Measurements from ENCODE around the gene APBB3. TPM values are rescaled to one million over a fixed set of nuclear protein-coding genes. Genes with fewer than 3 reads are reported as not detected.

The APBB3 gene
- total RNA-seq, 4 donors from 2014 or later: 43.7 to 70.8 (median 48.4) TPM

GRCh38 chr5:140575309-140575708 is 10.9 kb upstream of the APBB3 start:
- peak in 1 of 2 donors; percentile 23 for TF ChIP-seq EP300 (IDR thresholded peaks at IDR 0.05)
- no peak for TF ChIP-seq POLR2A (IDR thresholded peaks at IDR 0.05)
- TF ChIP-seq CTCF (IDR thresholded peaks at IDR 0.05): peak; percentile 27 to 52 (median 33)
- Histone ChIP-seq H3K27me3 (no peaks in the 10 kb centered on the region), H3K4me3 (no peak overlapping the region), H3K4me1 (peaks cover 0 to 21% (median 3%) of the 10 kb centered on the region in 4 donors), H3K36me3 (peaks cover 0 to 2% (median 0%) of the 10 kb centered on the region in 3 donors), H3K9me3 (no peaks in the 10 kb centered on the region), H3K27ac (peak overlapping the region in 1 of 4 donors; percentile 33)
- peak; percentile 40 to 44 for DNase-seq (ENCODE audit: low spot score in 2 of 2)
- WGBS, 2 donors: 71 to 74% methylated on average over 7 to 8 of the region's 8 CpGs

- Histone ChIP-seq H3K4me1 (peaks cover 0 to 24% (median 3%) of the 10 kb centered on the region in 4 donors), H3K27me3 (no peaks in the 10 kb centered on the region), H3K27ac (peak overlapping the region in 1 of 4 donors; percentile 33), H3K4me3 (no peak overlapping the region), H3K9me3 (no peaks in the 10 kb centered on the region), H3K36me3 (peaks cover 0 to 10% (median 0%) of the 10 kb centered on the region in 3 donors)
- WGBS, 2 donors: 25 to 34% methylated on average over 3 of the region's 3 CpGs
- no peak for DNase-seq (ENCODE audit: low spot score in 2 of 2)
- peak in 1 of 2 donors; percentile 7 for TF ChIP-seq EP300 (IDR thresholded peaks at IDR 0.05)
- TF ChIP-seq POLR2A (IDR thresholded peaks at IDR 0.05): no peak
- TF ChIP-seq CTCF (IDR thresholded peaks at IDR 0.05): no peak
These were observed 9.8 kb upstream of the APBB3 start for GRCh38 chr5:140574165-140574564.

GRCh38 chr5:140573683-140574082 is 9.3 kb upstream of the APBB3 start:
- Histone ChIP-seq H3K27me3 (no peaks in the 10 kb centered on the region), H3K36me3 (peaks cover 0 to 14% (median 0%) of the 10 kb centered on the region in 3 donors), H3K4me1 (peaks cover 0 to 26% (median 3%) of the 10 kb centered on the region in 4 donors), H3K27ac (no peak overlapping the region), H3K9me3 (no peaks in the 10 kb centered on the region), H3K4me3 (no peak overlapping the region)
- no peak for TF ChIP-seq POLR2A (IDR thresholded peaks at IDR 0.05)
- no peak for TF ChIP-seq CTCF (IDR thresholded peaks at IDR 0.05)
- no peak for TF ChIP-seq EP300 (IDR thresholded peaks at IDR 0.05)
- no peak for DNase-seq (ENCODE audit: low spot score in 2 of 2)
- WGBS, 2 donors: 87 to 97% methylated on average over 7 of the region's 7 CpGs

DNA sequence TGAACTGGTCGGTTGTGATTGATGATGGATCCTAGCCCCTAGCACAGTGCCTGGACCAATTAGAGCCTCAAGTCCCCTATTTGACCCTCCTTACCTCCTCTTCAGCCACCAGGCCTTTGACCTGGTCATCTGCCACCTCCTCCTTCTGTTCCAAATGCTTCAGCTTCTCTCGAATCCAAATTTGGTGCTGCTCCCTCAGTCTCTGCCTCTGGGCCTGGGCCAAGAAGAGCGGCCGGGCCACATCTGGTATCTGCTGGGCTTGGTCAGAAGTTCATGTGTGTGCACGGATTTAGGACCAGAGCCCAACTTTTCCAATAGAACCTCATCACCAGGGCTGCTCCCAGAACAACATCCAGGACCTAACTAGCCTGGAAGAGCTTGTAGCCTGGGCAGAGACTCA is 6.7 kb upstream of the APBB3 start:
- Histone ChIP-seq H3K27ac (peak overlapping the region in 3 of 4 donors; percentile 9 to 40 (median 26)), H3K36me3 (peaks cover 0 to 40% (median 2%) of the 10 kb centered on the region in 3 donors), H3K27me3 (no peaks in the 10 kb centered on the region), H3K4me1 (peaks cover 0 to 42% (median 1%) of the 10 kb centered on the region in 4 donors), H3K9me3 (no peaks in the 10 kb centered on the region), H3K4me3 (no peak overlapping the region)
- 65 to 77% methylated on average over 5 of the region's 5 CpGs for WGBS, 2 donors
- no peak for DNase-seq (ENCODE audit: low spot score in 2 of 2)
- TF ChIP-seq CTCF (IDR thresholded peaks at IDR 0.05): no peak

DNA sequence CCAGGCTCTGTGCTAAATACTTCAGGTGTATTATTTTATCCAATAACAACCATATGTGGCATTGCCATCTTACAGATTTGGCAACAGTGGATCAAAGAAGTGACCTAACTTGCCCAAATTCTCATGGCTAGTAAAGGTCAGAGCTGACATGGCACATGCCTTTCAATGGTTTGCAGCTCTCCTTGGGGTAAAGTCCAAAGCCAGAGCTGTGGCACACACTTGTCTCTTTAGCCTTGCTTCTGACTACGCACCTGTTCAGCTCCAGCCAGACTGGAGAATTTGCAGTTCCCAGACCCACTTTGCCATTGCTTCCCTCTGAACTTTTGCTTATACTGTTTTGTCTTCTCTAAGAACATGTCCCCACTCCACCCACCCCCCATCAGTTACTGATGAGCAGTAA is 6.1 kb upstream of the APBB3 start:
- no peak overlapping the region for H3K4me3 ChIP-seq
- H3K27me3 ChIP-seq: no peaks in the 10 kb centered on the region
- no peak for DNase-seq (ENCODE audit: low spot score in 2 of 2)
- 95 to 100% methylated on average over 1 of the region's 1 CpG for WGBS, 2 donors
- peak overlapping the region in 2 of 4 donors; percentile 26 to 40 for H3K27ac ChIP-seq
- H3K4me1 ChIP-seq: peaks cover 0 to 48% (median 8%) of the 10 kb centered on the region in 4 donors
- TF ChIP-seq CTCF (IDR thresholded peaks at IDR 0.05) (no peak), POLR2A (IDR thresholded peaks at IDR 0.05) (no peak)
- peaks cover 0 to 46% (median 2%) of the 10 kb centered on the region in 3 donors for H3K36me3 ChIP-seq
- H3K9me3 ChIP-seq: no peaks in the 10 kb centered on the region

Measured in tibial nerve (tissue), 4 donors.